Neural cell (in vitro differentiated cells): Measurements from ENCODE around the gene GDPD5. TPM values are rescaled to one million over a fixed set of nuclear protein-coding genes. Genes with fewer than 3 reads are reported as not detected.

ENCODE experiments used
- H2AFZ ChIP-seq: fragments of 200-600, 300-800 bp; sonication (generic), shearing (Covaris generic); 2 replicates; pipeline ENCODE4 v1.6.0; 2014; ENCODE audit warnings: low read depth, mild to moderate bottlenecking, antibody characterized with exemption, low read length, moderate library complexity
- H3F3A ChIP-seq: fragments of 200-600 bp; shearing (Covaris generic); 2 replicates; pipeline ENCODE4 v1.6.1; 2016; ENCODE audit warnings: mild to moderate bottlenecking, moderate library complexity, mixed read lengths, antibody characterized with exemption, low read length; ENCODE audit not compliant: insufficient read depth, poor library complexity, severe bottlenecking
- H3K27ac ChIP-seq: fragments of 200-600, 300-800 bp; sonication (generic), shearing (Covaris generic); 2 replicates; pipeline ENCODE4 v1.5.1; 2014; ENCODE audit warnings: mild to moderate bottlenecking, low read length, moderate library complexity
- H3K27me3 ChIP-seq: fragments of 300-800, 200-600 bp; sonication (generic), shearing (Covaris generic); 2 replicates; pipeline ENCODE4 v1.6.0; 2014; ENCODE audit warnings: mild to moderate bottlenecking, low read depth, low read length, moderate library complexity; ENCODE audit not compliant: insufficient read depth
- H3K36me3 ChIP-seq: fragments of 300-800, 200-600 bp; sonication (generic), shearing (Covaris generic); 2 replicates; pipeline ENCODE4 v1.5.1; 2014; ENCODE audit warnings: mild to moderate bottlenecking, antibody characterized with exemption, low read length, moderate library complexity; ENCODE audit not compliant: insufficient read depth
- H3K4me2 ChIP-seq: fragments of 300-800, 200-600 bp; sonication (generic), shearing (Covaris generic); 2 replicates; pipeline ENCODE4 v1.6.0; 2014; ENCODE audit warnings: mild to moderate bottlenecking, low read length
- H3K4me3 ChIP-seq: fragments of 300-800, 200-600 bp; sonication (generic), shearing (Covaris generic); 2 replicates; pipeline ENCODE4 v1.5.1; 2014; ENCODE audit warnings: mild to moderate bottlenecking, low read length, moderate library complexity
- H3K79me2 ChIP-seq: fragments of 200-600 bp; shearing (Covaris generic); replicated peaks from 2 replicates; pipeline ENCODE4 v1.6.0; 2014; ENCODE audit warnings: mild to moderate bottlenecking, low read length, moderate library complexity; ENCODE audit not compliant: insufficient read depth
- H3K9ac ChIP-seq: fragments of 300-800, 200-600 bp; sonication (generic), shearing (Covaris generic); 2 replicates; pipeline ENCODE4 v1.6.1; 2016; ENCODE audit warnings: mild to moderate bottlenecking, low read length, mixed read lengths
- H3K9me2 ChIP-seq: fragments of 200-600 bp; shearing (Covaris generic); 2 replicates; pipeline ENCODE4 v1.6.1; 2016; ENCODE audit warnings: mild to moderate bottlenecking, low read length, mixed read lengths; ENCODE audit not compliant: insufficient read depth
- H3K9me3 ChIP-seq: fragments of 200-600, 300-800 bp; sonication (generic), shearing (Covaris generic); 2 replicates; pipeline ENCODE4 v1.6.1; 2016; ENCODE audit warnings: mild to moderate bottlenecking, mixed run types, low read length, moderate library complexity, mixed read lengths
- H4K20me1 ChIP-seq: fragments of 200-600 bp; shearing (Covaris generic); 2 replicates; pipeline ENCODE4 v1.6.1; 2016; ENCODE audit warnings: mild to moderate bottlenecking, mixed run types; ENCODE audit not compliant: insufficient read depth
- EP300 ChIP-seq: fragments of 450-650 bp; conservative IDR thresholded peaks from 2 replicates; pipeline ENCODE4 v1.6.1; 2014; ENCODE audit warnings: antibody characterized with exemption, mild to moderate bottlenecking, moderate library complexity; ENCODE audit not compliant: poor library complexity, severe bottlenecking
- EZH2 ChIP-seq: fragments of 200-600, 300-800 bp; shearing (Covaris generic), sonication (generic); IDR thresholded peaks from 2 replicates; pipeline ENCODE4 v1.6.1; 2014; ENCODE audit warnings: antibody characterized with exemption, low read length, borderline replicate concordance, mild to moderate bottlenecking; ENCODE audit not compliant: insufficient read depth, poor library complexity, severe bottlenecking
- MXI1 ChIP-seq: fragments of 450-650 bp; conservative IDR thresholded peaks from 2 replicates; pipeline ENCODE4 v1.6.1; 2014; ENCODE audit warnings: antibody characterized with exemption, mild to moderate bottlenecking; ENCODE audit not compliant: poor library complexity, severe bottlenecking
- POLR2AphosphoS5 ChIP-seq: IDR thresholded peaks from 2 replicates; pipeline ENCODE4 v1.6.1; 2012
- RAD21 ChIP-seq: fragments of 450-650 bp; conservative IDR thresholded peaks from 2 replicates; pipeline ENCODE4 v1.6.1; 2014; ENCODE audit warnings: antibody characterized with exemption, mild to moderate bottlenecking, moderate library complexity
- SMC3 ChIP-seq: fragments of 450-650 bp; conservative IDR thresholded peaks from 2 replicates; pipeline ENCODE4 v1.6.1; 2014; ENCODE audit warnings: antibody characterized with exemption, mild to moderate bottlenecking, moderate library complexity; ENCODE audit not compliant: poor library complexity
- TAF1 ChIP-seq: IDR thresholded peaks from 2 replicates; pipeline ENCODE4 v1.6.1; 2012; ENCODE audit warnings: low read depth
- polyA plus RNA-seq: library from polyadenylated mRNA; depleted of rRNA; stranded (reverse); fragments of >200 nt; gene quantifications from 2 replicates; pipeline ENCODE4 v1.2.3, GENCODE V29; 2014
- TF ChIP-seq, protein P1 (sequence below): fragments of 450-650 bp; IDR thresholded peaks from 2 replicates; pipeline ENCODE4 v1.5.1; 2014; ENCODE audit warnings: antibody characterized with exemption, mild to moderate bottlenecking, moderate library complexity; ENCODE audit not compliant: poor library complexity, severe bottlenecking
- TF ChIP-seq, protein P2 (sequence below): IDR thresholded peaks from 2 replicates; pipeline ENCODE4 v1.6.1; 2012; ENCODE audit warnings: borderline replicate concordance

GDPD5 gene
- polyA plus RNA-seq, 1 donor from 2014 or later = 19.2 TPM

DNA sequence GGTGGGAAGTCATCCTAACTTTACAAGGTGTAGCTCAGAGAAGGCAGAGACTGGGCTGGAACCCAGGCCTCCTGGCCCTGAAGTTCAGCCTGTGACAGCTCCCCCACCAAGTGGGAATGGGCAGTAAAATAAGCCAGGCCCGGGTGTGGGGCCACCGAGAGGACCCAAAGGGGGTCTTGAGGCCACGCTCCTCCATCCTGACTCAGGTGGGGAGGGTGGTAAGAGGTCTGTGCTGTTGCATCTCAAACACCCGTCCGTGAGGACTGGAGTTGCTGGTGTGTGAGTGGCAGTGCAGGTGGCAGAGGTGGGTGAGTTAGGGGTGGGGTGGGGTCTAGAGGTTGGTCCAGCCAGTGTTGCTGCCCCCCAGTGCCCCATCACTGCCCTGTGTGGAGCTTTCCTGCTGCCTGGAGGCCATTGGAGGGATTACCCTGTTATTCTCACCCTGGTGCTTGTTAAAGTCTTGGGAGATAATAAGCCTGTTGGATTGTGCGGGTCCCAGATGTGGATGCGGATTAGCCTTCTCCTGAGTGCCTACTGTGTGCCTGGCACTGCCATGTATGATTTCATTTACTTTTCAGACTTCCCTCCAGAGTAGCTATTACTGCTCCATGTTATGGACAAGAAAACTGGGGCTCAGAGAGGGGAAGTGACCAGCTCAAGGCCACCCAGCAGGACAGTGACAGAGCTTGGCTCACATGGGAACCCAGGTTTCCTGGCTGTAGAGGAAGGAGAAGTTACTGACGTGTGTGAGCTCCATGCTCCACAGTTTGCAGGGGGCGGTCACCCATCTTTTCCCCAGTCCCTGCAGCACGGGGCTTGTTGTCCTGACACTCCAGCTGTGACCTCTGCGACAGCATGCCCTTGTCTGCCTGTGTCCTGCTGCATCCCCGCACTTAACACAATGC, 49.2 kb upstream of the GDPD5 start:
- H2AFZ ChIP-seq = no peak overlapping the region
- no peaks in the 10 kb centered on the region for H3K36me3 ChIP-seq
- TF ChIP-seq, protein P1, sequence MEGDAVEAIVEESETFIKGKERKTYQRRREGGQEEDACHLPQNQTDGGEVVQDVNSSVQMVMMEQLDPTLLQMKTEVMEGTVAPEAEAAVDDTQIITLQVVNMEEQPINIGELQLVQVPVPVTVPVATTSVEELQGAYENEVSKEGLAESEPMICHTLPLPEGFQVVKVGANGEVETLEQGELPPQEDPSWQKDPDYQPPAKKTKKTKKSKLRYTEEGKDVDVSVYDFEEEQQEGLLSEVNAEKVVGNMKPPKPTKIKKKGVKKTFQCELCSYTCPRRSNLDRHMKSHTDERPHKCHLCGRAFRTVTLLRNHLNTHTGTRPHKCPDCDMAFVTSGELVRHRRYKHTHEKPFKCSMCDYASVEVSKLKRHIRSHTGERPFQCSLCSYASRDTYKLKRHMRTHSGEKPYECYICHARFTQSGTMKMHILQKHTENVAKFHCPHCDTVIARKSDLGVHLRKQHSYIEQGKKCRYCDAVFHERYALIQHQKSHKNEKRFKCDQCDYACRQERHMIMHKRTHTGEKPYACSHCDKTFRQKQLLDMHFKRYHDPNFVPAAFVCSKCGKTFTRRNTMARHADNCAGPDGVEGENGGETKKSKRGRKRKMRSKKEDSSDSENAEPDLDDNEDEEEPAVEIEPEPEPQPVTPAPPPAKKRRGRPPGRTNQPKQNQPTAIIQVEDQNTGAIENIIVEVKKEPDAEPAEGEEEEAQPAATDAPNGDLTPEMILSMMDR = no peak
- TF ChIP-seq EZH2 (no peak), RAD21 (no peak), POLR2AphosphoS5 (no peak), SMC3 (no peak), TAF1 (no peak), MXI1 (no peak), EP300 (no peak)
- TF ChIP-seq, protein P2, sequence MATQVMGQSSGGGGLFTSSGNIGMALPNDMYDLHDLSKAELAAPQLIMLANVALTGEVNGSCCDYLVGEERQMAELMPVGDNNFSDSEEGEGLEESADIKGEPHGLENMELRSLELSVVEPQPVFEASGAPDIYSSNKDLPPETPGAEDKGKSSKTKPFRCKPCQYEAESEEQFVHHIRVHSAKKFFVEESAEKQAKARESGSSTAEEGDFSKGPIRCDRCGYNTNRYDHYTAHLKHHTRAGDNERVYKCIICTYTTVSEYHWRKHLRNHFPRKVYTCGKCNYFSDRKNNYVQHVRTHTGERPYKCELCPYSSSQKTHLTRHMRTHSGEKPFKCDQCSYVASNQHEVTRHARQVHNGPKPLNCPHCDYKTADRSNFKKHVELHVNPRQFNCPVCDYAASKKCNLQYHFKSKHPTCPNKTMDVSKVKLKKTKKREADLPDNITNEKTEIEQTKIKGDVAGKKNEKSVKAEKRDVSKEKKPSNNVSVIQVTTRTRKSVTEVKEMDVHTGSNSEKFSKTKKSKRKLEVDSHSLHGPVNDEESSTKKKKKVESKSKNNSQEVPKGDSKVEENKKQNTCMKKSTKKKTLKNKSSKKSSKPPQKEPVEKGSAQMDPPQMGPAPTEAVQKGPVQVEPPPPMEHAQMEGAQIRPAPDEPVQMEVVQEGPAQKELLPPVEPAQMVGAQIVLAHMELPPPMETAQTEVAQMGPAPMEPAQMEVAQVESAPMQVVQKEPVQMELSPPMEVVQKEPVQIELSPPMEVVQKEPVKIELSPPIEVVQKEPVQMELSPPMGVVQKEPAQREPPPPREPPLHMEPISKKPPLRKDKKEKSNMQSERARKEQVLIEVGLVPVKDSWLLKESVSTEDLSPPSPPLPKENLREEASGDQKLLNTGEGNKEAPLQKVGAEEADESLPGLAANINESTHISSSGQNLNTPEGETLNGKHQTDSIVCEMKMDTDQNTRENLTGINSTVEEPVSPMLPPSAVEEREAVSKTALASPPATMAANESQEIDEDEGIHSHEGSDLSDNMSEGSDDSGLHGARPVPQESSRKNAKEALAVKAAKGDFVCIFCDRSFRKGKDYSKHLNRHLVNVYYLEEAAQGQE = no peak
- H3K9me2 ChIP-seq = no peaks in the 10 kb centered on the region
- H3K79me2 ChIP-seq = no peaks in the 10 kb centered on the region
- H3K9me3 ChIP-seq = no peaks in the 10 kb centered on the region
- H3K27ac ChIP-seq = no peak overlapping the region
- H3K4me3 ChIP-seq = no peak overlapping the region
- H3F3A ChIP-seq = no peaks in the 10 kb centered on the region
- no peak overlapping the region for H3K9ac ChIP-seq
- no peaks in the 10 kb centered on the region for H4K20me1 ChIP-seq
- H3K4me2 ChIP-seq = no peak overlapping the region
- no peaks in the 10 kb centered on the region for H3K27me3 ChIP-seq

DNA sequence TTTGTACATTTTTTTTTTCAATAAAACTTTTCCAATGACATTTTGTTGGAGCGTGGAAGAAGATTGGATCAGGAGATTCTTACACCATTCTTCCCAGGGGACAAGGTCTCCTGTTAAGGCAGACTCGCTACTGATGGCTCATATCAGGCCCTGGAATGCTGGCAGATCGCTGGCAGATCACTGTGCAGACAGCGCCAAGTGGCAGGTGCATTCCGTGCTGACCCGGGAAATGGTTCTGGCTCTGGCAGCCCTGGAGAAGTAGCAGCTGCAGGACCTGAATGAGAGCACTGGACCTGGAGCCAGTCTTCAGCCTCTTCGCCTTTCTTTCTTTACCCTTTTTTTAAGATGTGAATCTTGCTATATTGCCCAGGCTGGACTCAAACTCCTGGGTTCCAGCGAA, 47.0 kb upstream of the GDPD5 start:
- no peaks in the 10 kb centered on the region for H3K79me2 ChIP-seq
- H3K27me3 ChIP-seq = no peaks in the 10 kb centered on the region
- H3K27ac ChIP-seq = no peak overlapping the region
- H3K9ac ChIP-seq = no peak overlapping the region
- no peaks in the 10 kb centered on the region for H3K36me3 ChIP-seq
- H4K20me1 ChIP-seq = no peaks in the 10 kb centered on the region
- H3F3A ChIP-seq = no peaks in the 10 kb centered on the region
- H3K4me2 ChIP-seq = no peak overlapping the region
- H2AFZ ChIP-seq = no peak overlapping the region
- no peak for TF ChIP-seq MXI1
- TF ChIP-seq, protein P2 = no peak
- TF ChIP-seq, protein P1 = no peak
- TF ChIP-seq TAF1 = no peak
- no peak for TF ChIP-seq SMC3
- TF ChIP-seq POLR2AphosphoS5 = no peak
- TF ChIP-seq EZH2 = no peak
- no peak for TF ChIP-seq EP300
- TF ChIP-seq RAD21 = no peak
- H3K9me3 ChIP-seq = no peaks in the 10 kb centered on the region
- H3K9me2 ChIP-seq = no peaks in the 10 kb centered on the region
- H3K4me3 ChIP-seq = no peak overlapping the region
